NCI-H2196 treated with DMSO at 0.1 percent for 48 hours (cell line): Measurements from ENCODE around the gene MTA3.

Source experiments
- DNase-seq: peaks from one replicate; lab custom pipeline; 2025; ENCODE audit not compliant: unreplicated experiment; lab: John Stamatoyannopoulos, UW

MTA3 gene

DNA sequence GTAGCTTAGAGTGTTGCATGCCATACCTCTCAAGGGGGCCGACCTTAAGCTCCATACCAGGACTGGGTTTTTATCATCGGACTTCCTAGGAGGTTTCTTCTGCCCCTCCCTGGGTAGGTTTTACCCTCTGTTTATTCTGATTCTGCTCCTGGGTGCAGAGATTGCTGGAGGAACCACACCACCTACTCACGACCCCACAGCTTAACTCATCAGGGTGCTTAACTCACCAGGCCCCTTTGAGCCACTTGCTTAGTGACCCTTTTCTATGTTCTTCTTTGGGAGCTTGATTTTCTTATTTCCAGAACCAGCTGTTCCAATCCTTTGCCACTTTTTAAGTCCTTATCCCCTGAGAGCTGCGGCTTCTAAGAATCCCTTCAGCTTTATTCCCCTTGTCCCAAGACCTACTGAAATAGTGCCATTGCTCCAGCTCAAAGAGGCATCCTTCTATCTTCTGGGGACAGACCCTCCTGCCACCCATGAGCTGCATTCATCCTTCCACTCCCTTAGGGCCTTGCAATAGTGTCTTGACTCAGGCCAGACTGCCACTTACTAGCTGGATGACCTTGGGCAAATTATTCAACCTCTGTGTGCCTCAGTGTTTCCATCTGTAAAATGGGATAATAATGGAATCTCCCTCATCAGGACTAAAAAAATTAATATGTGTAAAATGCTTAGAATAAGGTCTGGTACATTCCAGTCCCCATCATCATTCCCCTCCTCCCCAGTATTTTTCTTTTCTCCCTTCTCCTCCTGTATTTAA, 189.7 kb downstream of the MTA3 start:
- DNase-seq, result no peak

DNA sequence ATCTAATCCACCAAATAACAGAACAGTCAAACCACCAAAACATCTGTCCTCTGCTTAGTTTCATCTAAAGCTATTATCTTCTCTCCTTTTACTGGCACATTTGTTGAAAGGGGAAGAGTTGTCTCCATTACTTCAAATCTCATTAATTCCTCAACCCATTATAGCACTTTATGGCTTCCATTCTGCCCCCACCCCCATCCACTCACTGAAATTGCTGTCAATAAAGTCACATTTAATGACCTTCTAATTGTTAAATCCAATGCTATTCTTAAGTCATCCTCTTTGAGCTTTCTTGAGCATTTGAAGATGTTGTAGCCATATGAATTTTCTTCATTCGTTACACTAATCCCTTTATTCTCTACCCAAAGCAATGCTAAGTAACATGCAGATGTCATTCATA, 190.3 kb downstream of the MTA3 start:
- no peak for DNase-seq

DNA sequence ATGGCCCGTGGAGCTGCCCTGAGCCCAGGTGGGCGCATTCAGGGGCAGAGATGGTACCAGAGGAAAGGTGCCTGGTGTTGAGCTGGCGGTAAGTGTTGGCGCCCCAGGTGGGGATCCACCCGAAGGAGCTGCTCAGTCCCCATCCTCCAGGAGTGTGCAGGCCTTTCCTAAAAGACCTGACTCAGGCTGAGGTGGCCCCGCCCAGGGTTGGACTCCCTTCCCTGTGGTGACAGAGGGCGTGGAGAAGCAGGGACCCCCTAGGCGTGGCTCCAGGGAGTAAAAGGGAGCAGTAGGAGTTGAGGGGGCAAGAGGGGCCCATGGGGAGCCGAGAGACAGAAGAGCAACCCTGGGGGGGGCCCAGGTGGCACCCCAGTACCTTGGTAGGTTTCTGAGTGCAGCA, 193.1 kb downstream of the MTA3 start:
- DNase-seq, result no peak

DNA sequence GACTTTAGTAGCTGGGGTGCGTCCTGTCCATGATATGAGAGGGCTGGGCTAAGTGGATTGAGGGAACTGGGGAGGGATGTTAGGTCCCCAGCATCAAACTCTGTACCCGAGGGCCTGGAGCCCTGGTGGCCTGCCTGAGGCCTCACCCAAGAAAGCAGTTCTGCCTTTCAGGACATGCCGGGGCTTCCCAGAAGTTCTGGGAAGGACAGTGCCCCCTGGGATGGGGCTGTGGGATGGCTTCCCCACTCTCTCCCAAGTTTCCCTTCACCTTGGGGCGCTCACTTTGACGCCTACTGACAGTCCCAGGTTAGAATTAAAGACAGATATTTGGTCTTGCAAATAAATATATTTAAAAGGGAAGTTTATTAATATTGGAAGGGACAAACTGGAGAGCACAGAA, 193.7 kb downstream of the MTA3 start:
- DNase-seq, result no peak

DNA sequence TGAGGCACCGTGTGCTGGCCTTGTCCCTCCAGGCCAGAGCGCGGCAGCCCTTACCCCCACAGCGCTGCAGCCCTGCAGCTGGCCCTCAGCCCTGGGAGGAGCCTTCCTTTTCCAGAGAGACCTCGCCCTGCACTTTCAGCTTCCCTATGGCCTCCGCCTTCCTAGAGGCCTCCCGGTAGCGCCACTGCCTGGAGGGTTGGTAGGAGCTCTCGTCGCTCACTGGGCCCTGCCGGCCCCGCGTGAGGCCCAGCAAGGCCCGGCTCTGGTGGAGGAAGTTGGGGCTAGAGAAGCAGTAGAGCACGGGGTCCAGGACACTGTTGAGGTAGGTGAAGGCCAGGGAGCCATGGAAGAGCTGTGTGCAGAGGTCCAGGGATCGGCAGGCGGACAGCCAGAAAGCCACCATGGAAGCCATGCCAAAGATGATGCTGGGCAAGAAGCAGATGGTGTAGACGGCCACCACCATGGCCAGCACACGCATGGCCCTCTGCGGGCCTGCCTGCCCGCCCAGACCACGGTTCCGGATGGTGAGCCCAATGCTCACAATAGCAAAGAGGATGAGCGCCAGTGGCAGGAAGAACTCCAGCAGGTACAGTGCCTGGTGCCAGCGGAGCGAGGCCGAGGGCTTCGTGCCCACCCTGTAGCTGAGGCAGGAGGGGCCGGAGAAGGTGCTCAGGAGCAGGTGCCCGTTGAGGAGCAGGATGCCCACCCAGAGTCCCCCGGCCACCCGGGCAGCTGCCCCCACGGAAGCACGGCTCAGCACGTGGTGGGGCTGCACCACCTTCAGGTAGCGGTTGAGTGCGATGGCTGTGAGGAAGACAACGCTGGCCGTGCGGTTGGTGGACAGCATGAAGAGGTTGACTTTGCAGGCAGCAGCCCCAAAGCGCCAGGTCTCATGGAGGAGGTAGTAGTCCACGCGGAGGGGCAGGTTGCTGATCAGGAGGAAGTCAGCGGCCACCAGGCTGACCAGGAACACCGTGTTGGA, 194.7 kb downstream of the MTA3 start:
- no peak for DNase-seq

DNA sequence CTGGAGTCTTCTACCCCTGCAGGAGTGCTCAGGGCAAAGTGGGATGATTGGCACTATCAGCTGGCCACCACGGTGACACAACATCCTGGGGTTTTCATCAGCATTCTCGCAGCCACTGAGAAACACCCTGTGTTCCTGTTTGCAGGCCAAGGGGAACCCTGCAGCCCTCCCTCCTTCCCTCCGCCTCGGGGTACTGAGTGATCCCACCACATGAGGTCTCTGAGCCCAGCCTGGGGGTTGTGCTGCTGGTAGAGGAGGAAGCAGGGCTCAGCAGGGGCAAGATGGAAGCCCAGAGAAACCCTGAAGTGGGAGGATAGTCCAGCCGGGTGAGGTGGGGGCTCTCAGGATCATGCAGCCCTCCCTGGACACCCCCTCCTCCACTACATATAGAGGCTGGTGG, 195.7 kb downstream of the MTA3 start, which contains the start of gene OXER1:
Gene OXER1 (minus strand): TSS at position 40 of the 400 bp plus-strand sequence. CDS start 73 bp downstream, outside the sequence.
- DNase-seq, result no peak

DNA sequence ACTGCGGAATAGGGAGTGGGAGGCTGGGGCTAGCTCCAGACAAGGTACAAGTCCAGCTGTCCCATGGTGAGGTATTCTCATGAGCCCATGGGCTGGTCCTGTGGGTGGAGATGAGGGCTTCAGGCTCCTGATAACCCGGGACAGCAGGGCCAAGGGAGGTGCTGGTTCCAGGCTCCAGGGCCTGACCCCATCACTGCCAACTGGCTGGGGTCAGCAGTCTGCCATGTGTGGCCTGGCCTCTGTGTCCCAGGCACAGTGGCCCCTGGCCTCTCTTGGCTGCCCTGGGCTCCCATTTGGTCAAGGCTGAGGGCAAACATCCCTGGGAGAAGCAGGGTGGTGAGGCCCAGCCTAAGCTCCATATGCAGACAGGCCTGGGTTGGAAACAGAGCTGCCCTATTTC, 196.5 kb downstream of the MTA3 start:
- no peak for DNase-seq

DNA sequence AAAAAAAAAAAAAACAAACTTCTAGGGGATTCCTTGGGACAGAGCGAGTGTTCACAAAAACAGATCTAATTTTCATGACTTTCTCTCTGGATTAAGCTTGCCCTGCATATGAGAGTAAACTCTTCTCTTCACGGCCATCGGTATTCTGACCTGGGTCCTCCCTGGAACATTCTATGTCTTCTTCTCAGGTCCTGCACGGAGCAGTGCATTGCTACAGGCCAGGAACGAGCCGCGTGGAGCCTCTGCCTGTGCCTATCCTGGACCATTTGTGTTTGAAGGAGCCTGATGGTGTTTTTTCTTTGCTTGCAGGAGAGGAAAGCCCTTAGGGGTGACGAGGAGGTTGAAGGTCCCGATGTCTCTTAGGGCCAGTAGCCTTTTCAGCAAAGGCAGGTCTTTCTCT, 197.3 kb downstream of the MTA3 start:
- DNase-seq, result no peak

DNA sequence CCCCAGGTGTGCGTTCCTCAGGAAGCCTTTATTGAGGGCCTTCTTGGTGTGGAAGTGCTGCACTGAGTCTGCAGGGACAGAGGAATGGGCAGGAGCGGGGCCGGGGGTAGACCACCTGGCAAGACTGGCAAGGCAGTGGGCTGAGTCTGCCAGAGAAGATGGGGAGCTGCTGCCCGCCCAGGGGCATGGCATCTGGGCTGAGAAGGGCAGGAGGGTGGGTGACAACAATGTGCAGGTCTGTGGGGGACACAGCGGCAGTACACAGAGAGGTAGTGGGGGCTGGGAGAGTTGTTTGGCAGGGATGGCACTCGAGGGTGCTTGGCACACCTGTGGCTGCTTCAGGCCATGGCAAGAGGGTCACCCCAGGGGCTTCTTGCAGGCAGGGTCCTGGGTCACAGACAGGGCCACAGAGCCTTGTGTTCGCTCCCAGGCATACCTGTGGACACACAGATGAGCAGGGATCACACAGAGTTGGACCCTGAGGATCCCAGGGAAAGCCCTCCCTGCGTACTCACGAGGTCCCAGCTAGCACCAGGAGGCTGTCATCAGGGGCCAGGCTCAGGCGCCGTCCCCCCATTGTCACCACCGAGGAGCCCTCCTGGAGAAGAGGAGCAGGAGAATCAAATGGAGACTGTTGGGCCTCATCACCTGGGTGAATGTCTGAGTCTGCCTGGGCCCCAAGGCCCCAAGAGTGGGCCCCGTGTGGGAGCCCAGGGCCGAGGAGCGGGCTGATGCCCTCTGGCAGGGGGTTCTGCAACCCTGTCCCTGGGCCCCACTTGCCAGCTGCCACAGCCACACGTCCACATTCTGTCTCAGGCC, 198.9 kb downstream of the MTA3 start:
- DNase-seq, result no peak

DNA sequence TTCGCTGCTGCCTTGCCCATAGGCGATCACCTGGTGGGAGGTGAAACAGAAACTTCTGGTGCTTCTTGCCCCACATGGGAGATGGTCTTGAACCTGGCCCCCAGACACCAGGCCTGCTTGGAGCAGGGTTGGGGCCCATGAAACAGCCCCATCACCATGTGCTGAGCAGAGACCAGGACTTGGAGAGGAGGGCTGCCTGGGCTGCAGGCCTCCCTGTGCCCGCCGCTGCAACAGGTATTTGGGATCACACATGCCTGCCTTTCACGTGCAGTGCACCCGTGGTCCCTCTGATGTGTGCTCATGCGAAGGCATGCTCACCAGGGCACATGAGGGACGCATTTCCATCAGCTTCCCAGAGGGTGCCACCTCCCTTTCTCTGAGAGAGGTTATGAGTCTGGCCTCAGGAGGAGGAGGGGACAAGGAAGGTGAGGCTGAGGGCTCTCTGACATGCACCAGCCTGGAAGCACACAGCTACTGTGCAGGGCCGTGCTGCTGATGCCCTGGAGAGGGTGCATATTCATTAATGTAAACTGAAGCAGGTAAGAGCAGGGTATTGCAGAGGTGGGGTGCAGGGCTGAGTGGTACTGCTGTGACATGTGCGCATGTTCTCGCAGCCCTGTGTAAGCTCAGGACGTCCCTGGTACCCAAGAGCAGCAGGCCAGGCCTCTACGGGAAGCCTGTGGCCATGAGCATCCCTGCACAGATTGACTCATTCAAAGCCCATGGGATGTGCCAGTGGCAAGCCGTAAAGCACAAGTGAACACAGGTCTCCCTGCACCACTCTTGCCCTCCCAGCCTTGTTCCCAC, 199.7 kb downstream of the MTA3 start:
- DNase-seq, result no peak

DNA sequence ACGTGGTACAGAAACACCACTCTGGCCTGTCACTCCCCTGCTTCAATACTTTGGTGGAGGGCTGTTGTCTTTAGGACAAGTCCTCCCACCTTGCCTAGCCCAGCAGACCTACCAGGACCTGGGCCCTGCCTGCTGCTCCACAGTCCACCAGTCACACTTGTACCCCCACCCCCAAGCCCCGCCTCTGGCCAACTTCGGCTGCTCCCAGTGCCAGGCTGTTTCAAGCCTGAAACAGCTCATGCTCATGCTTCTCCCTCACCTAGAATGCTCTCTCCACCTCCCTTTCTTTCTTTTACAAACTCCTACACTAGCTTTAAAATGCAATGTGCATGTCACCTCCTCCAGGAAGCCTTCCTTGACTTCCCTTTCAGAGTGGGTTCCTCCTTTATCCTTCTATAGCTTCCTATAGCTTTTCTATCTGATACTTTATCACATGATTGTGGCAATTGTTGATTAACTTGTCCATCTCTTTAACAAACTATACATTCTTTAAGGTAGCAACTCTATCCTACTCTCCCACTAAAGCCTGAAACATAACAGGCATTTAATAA, 200.3 kb downstream of the MTA3 start:
- no peak for DNase-seq

DNA sequence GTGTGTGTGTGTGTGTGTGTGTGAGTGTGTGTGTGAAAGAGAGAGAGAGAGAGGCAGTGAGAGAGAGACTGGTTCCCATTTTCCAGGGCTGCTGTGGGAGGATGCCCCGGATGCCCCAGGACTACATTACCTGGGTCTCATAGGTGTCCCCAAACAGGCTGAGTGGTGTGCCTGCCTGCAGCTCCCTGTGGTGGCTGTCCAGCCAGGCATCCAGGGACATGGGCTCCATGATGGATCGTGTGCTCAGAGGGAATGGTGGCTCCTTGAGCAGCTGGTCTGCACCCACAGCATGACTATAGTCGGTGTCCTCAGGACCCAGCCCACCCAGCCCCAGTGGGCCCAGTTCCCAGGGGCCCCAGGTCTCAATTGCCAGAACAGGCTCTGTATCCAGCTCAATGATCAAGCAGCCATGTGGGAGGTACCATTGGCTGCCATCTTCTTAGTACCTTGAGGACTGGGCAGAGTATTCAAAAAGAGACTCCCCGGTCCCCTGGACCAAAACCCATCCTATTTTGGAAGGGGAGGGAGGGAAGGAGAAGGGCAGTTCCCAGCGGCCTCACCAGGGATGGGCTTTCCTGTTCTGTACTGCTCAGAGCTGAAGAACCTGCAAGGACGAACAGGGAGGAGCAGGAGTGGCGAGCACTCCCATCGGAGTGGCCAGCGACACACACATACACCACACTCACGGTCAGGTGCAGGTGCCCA, 201.3 kb downstream of the MTA3 start:
- DNase-seq, result no peak

DNA sequence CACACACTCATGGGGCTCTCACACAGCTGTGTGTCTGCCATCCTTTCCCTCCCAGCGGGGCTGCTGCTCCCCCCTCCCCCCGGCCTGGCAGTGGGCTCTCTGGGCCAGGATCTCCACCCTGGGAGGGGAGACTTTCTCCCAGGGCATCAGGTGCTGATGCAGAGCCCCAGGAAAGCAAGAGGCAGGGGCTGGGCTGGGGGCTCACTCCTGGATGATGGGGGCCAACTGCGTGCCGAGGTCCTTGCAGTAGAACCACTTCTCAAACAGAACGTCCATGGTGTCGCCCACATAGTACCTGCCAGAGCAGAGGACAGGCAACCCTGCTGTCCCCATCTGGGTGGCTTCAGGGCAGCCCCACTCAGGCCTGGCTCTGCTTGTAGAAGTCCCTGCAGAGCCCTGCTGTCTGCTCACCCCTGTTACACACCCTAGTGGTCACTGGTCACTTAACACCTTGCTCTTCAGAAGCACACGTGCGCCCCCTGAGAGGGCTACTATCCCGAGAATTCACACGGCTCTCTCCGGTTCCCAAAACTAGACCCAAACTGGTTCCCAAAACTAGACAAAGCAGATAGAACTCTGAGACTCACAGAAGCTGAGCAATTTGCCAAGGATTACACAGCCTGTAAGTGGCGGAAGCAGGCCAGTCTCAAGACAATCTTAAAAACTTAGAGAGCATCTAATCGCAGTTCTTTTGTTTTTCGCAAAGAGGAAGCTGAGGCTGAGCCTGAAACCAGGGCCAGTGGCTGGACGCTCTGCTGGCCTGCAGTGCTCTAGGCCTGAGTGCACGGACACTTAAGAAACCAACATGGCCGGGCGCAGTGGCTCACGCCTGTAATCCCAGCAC, 202.1 kb downstream of the MTA3 start:
- no peak for DNase-seq

DNA sequence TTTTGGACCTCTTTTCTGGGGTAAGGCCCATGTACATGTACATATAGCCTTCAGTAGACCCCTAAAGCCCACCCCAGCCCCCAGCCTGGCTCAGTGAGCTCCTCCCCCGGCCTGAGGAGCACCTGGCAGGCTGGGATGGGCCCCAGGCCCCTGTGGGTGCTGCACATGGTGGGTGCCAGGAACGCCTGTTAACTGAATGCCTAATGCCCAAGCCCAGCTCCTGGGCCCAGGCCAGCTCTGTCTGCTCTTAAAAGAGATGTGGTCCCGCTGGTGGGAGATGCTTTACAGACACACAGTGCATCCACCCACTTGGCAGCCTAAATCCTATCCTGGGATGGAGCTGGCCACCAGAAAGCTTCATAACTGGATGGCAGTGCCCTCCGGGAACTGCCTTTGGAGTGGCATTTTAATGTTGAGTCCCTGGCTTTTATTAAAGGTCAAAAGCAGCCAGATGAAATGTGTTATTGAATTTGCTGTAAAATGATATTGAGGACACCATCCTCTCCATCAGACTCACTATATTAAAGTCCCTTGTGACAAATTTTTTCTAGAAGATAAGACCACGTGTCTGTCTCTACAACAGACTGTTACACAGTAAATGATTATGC, 203.2 kb downstream of the MTA3 start:
- DNase-seq, result no peak

DNA sequence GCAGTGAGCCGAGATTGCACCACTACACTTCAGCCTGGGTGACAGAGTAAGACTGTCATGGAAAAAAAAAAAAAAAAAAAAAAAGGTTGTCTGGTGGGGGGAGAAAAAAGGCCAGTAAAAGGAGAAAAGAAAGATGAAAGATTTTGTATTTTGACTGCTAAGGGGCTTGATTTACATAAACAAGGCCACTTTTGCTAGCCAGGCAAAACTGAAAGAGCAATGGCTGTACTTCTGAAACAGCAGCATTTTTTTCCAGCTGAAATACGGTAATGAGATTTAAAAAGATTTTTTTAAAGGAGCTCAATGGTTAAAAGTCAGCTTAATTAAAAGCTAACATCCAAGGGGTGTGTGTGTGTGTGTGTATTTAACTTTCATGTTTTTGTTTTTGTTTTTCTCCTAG, 206.8 kb downstream of the MTA3 start:
- no peak for DNase-seq

DNA sequence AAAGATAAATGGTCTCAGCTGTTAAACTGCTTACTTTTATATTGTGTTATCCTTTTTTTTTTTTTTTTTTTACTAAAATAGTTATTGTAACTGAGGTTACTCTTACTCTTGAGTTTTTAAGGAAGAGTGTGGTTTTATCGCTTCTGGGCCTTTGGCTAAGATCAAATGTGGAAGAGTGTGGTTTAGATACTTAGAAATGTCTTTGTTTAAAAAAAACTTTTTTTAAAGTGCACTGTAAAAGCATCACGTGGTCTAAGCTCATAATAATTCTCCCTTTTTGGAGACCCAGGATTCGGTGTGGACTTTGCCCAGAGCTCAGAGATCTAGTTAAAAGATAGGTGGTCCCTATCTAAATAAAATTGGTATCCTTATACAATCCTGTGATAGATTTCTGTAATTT, 207.4 kb downstream of the MTA3 start:
- DNase-seq, result no peak

DNA sequence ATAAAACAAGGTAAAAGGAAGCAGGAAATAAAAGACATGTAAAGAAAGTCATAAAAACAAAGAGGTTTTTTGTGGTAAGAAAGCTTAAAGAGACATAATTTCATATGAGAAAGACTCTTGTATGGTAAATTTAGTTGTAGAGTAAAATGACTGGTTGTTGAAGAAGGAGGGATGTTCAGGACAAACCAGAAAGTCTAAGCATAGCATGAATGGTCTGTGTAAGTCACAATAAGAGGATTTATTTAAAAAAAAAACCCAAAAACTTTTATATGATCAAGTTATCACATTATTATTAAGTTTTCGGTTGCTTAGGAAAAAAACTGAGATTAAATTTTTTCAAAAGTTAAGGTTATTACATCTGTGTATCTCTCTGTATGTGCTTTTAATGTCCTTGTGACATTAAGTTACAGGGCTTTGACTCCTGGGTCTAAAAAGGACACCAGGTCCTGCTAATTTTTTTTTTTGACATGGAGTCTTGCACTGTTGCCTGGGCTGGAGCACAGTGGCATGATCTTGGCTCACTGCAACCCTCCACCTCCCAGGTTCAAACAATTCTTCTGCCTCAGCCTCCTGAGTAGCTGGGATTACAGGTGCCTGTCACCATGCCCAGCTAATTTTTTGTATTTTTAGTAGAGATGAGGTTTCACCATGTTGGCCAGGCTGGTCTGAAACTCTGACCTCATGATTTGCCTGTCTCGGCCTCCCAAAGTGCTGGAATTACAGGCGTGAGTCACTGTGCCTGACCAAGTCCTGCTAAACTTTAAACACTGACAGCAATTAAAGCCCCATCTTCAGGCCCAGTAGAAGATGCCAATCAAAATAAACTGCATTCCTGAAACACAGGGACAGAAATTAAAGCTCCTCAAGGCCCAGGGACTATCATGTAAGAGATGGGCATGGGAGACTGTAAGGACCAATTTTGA, 209.7 kb downstream of the MTA3 start:
- no peak for DNase-seq
